Tibial nerve (tissue), 4 donors: Measurements from ENCODE around the gene SPEN.

Source experiments
- EP300 ChIP-seq, 2 donors: sonication (generic); formaldehyde crosslinking; IDR thresholded peaks; one replicate each; pipeline ENCODE4 v1.6.1; 2017; ENCODE audit warnings: antibody characterized with exemption in 2 of 2, mild to moderate bottlenecking in 1 of 2
- POLR2A ChIP-seq, 2 donors: fragments of 450-650 bp; IDR thresholded peaks; one replicate each; pipeline ENCODE4 v1.6.1; 2017; ENCODE audit warnings: antibody characterized with exemption in 2 of 2, mild to moderate bottlenecking in 2 of 2, moderate library complexity in 2 of 2
- TF ChIP-seq, protein P1 (sequence below), 5 experiments: fragments of 200-600 bp in 3 of 5; fragments of 450-650 bp in 2 of 5; sonication (generic) in 3 of 5; IDR thresholded peaks; one replicate each; pipeline ENCODE4 v1.5.1; 2016 to 2019; ENCODE audit warnings: antibody characterized with exemption in 5 of 5, mild to moderate bottlenecking in 3 of 5, moderate library complexity in 2 of 5

DNA sequence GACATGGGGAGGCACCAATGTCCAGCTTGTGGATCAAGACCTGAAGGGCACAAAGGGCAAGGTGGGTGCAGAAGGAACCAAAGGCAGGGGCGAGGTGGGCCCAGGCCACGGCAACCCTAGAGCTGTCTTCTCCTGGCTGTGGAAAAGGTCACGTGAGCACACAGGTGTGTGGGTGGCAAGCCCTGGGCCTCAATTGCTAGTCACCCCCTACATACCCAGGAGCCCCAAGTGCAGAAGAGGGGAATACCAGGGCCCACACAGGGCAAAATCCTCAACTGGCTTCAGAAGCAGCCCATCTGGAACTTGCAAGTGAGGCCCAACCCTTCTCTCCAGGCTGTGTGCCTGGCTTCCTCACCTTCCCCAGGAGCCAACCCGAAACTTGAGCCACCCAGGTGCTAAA, 102.8 kb downstream of the SPEN start:
- TF ChIP-seq, protein P1, sequence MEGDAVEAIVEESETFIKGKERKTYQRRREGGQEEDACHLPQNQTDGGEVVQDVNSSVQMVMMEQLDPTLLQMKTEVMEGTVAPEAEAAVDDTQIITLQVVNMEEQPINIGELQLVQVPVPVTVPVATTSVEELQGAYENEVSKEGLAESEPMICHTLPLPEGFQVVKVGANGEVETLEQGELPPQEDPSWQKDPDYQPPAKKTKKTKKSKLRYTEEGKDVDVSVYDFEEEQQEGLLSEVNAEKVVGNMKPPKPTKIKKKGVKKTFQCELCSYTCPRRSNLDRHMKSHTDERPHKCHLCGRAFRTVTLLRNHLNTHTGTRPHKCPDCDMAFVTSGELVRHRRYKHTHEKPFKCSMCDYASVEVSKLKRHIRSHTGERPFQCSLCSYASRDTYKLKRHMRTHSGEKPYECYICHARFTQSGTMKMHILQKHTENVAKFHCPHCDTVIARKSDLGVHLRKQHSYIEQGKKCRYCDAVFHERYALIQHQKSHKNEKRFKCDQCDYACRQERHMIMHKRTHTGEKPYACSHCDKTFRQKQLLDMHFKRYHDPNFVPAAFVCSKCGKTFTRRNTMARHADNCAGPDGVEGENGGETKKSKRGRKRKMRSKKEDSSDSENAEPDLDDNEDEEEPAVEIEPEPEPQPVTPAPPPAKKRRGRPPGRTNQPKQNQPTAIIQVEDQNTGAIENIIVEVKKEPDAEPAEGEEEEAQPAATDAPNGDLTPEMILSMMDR (IDR thresholded peaks at IDR 0.05): no peak
- TF ChIP-seq POLR2A (IDR thresholded peaks at IDR 0.05) (no peak), EP300 (IDR thresholded peaks at IDR 0.05) (no peak)
